TTC549 (cell line): Measurements from ENCODE around the gene GDPD5.
"Not testable (repeated sequence)": the region's sequence is repeated elsewhere in the genome, so short reads cannot be mapped to it uniquely, and the experiment has no call there.

ENCODE experiments used
- FAIRE-seq: peaks from 2 replicates; lab custom pipeline; 2012; peaks lifted over from hg19 to GRCh38; lab: Jason Lieb, UNC

GDPD5 gene

GRCh38 chr11:75428989-75429640 lies 96.6 kb downstream of the GDPD5 start:
- FAIRE-seq: no peak

DNA sequence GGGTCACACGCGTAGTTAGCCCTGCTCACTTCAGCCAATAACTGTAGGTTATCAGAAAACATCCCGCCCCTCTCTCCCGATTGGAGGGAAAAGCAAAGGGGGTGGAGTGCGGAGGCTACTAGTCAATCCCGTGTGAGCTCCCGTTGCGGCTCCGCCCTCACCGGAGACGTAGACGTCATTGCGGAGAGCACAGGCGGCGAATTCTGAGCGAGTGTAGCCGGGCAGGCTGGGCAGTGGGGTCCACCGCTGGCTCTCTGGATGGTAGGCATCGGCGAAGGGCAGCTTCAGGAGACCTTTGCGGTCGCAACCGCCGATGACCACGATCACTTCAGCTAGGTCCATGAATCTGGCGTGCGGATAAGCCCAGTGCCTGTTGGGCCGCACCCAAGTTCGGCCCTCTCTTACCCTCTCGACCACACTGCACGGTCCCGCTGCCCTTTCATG lies 97.4 kb downstream of the GDPD5 start:
- no peak for FAIRE-seq

- no peak for FAIRE-seq
These were observed 98.6 kb downstream of the GDPD5 start for GRCh38 chr11:75427181-75427580.

DNA sequence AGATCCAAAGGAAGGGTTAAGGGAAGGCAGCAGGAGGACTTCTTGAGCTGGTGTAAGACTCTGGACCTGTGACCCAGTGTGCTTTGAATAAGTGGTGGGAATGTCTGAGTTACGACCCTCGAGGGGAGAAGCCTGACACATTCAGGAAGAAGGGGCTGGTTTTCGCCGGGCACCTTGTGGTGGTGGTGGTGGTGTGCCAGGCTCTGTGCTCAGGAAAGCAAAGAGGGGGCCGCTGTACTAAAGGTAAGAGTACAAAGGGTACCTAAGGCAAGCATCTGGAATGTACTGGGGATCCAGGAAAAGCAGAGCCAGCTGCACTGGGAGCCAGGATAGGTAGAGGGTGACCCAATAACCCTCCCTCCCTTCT lies 99.0 kb downstream of the GDPD5 start:
- no peak for FAIRE-seq

GRCh38 chr11:75425422-75425821 lies 100.3 kb downstream of the GDPD5 start:
- FAIRE-seq: no peak

DNA sequence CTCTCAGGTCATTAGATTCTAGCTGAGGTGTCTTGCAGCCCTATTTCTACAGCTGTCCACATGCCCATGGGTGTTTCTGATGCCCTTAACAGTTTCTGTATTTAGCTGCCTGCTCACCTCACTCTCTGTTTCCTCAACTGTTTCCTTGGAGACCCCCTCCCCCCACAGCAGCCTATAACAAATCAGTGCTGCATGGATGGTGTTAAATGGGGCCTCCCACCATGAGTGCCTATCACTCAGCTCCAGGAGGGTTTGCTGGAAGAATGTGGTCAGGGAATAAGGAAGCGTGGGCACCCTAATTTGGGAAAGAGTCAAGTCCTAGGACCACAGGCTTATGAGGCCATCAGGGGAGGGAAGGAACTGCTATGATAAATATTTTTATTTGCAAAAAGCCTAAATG lies 101.3 kb downstream of the GDPD5 start:
- FAIRE-seq: no peak

GRCh38 chr11:75423721-75424120 lies 102.0 kb downstream of the GDPD5 start:
- no peak for FAIRE-seq

DNA sequence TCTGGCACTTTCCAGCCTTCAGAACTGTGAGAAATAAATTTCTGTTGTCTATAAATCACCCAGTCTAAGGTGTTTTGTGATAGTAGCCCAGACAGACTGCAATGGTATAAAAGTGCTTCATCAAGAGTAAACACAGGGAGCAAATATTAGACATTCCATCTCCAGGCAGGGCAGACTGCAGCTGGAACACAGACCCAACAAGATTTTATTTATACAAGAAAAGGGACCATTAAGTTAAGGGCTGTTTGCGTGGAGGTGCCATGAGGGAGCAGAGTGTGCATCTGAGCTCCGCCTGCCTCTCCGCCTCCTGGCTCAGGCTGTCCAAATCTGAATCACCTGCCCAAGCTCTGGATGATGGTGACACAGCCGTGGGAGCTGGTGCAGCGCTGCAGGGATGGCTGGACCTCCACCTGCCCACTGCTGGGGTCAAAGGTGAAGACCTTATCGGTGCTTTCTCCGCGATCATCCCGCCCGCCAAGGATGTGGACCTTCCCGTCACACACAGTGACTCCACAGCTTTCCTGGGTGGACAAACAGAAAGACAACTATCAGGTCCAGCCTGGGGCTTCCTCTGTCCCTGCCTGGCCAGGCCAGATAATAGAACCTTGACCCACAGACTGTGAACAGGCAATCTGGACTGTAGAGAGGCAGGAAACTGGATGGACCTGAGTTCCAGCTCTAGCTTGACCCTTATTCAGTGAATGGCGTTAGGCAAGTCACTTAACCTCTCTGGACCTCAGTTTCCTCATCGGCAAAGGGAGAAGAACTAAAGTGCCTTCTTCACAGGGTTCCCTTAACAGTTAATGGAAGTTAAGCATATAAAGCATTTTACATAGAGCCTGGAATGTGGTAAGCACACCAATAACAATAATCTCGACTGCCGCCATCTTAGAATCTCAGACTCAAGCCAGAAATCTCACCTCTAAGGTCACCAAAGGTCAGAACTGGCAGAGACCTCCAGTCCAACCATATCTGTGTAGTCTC lies 103.2 kb downstream of the GDPD5 start:
- no peak for FAIRE-seq

GRCh38 chr11:75421902-75422247 lies 103.9 kb downstream of the GDPD5 start:
- no peak for FAIRE-seq

- FAIRE-seq: no peak
These were observed 104.6 kb downstream of the GDPD5 start for GRCh38 chr11:75421035-75421602.

- FAIRE-seq: no peak
These were observed 105.3 kb downstream of the GDPD5 start for GRCh38 chr11:75420224-75421034.

- FAIRE-seq: no peak
These were observed 111.9 kb downstream of the GDPD5 start for GRCh38 chr11:75413864-75414263.

DNA sequence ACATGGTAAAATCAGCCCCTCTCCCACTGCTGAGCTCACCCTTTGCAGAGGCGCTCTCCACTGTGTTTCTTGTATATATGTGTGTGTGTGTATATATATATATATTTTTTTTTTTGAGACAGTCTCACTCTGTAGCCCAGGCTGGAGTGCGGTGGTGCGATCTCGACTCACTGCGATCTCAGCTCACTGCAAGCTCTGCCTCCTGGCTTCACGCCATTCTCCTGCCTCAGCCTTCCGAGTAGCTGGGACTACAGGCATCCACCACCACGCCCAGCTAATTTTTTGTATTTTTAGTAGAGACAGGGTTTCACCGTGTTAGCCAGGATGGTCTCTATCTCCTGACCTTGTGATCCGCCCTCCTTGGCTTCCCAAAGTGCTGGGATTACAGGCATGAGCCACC lies 112.6 kb downstream of the GDPD5 start:
- not testable (repeated sequence) for FAIRE-seq

- FAIRE-seq: not testable (repeated sequence)
These were observed 115.8 kb downstream of the GDPD5 start for GRCh38 chr11:75409971-75410370.

- no peak for FAIRE-seq
These were observed 116.9 kb downstream of the GDPD5 start for GRCh38 chr11:75408957-75409219.

DNA sequence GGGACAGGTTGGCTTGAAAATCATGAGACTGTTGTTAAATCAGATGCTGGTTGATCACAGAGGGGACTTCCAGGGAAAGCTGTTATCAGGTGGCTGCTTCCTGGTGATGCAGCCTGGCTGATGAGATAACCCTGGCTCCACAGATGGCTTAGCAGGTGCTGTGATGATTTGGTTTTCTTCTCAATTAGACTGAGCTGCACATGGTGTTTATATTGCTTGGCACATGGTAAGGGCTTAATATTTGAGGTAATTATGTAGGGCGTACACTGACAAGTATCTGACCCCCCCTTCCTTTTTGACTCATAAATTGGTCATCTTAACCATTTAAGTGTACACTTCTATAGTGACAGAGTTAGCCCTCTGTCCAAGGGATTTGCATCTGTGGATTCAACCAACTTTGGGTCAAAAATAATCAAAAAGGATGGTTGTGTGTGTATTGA lies 119.4 kb downstream of the GDPD5 start:
- no peak for FAIRE-seq

DNA sequence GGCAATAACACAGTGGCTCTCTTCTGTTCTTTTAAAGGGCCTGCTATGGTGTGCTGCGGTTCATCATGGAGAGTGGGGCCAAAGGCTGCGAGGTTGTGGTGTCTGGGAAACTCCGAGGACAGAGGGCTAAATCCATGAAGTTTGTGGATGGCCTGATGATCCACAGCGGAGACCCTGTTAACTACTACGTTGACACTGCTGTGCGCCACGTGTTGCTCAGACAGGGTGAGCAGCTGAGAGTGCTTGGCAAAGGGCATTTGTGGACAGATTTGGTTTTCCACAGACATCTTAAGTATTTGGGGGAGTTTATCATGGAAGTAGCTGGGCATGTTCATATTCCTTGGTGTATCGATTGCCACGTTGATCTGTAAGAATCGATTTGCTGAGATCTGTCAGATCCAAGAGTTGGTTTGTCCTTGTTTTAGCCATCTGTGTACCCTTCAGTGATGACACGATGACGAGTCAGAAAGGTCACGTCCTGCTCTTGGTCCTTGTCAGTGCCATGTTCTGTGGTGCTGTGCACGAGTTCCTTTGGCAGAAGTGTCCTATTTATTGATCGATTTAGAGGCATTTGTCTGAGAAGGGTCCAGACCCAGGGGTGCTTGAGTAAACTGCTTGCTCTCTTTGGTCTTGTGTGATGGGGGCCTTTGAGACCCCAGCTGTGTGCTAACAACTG lies 121.6 kb downstream of the GDPD5 start:
- FAIRE-seq: no peak

DNA sequence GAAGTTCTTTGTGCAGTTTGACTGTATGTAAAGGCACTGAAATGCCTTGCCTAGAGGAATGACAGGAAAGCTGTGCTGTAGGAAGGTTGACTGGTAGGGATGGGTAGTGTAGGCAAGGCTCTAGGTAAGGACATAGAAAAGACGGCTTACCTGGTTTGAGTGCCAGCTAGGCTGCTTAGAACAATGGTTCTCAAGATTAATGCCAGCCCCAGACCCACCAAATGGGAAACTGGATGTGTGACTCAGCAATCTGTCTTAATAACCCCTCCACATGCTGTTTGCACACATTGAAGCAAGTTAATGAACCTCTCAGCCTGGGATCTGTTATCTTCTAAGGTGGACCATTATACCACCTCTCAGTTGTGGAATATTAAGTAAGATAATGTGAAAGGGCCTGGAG lies 122.7 kb downstream of the GDPD5 start:
- FAIRE-seq: no peak

GRCh38 chr11:75402002-75402773 lies 123.6 kb downstream of the GDPD5 start:
- no peak for FAIRE-seq

DNA sequence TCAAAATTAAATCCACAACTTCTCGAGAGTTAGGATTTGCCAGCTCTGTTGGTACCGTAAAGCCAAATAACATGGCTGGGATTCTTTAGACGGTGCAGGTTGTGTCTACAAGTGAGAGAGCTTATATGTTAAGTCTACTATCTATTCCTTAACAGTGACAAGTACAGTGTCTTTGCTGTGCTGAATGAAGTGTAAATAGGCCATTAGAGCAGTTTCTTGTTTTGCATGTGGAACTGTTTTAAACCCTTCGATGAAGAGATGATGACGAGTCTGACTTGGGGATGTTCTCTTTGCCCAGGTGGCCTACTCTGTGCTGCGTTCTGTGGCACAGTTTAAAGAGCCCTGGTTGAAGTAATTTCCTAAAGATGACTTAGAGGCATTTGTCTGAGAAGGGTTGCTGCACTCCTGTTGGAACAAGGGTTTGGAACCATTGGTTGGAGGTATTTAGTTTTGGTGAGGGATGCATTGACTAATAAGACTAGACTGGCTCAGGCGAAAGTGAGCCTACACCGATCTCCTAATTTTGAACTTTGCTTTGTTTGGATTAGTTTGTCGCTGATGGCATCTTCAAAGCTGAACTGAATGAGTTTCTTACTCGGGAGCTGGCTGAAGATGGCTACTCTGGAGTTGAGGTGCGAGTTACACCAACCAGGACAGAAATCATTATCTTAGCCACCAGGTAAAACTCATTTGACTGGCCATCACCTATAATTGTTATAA lies 125.4 kb downstream of the GDPD5 start:
- no peak for FAIRE-seq
